Breast epithelium (tissue), 3 donors: ENCODE results near the gene OXA1L.

Experiments
- CTCF ChIP-seq, 3 donors: fragments of 450-650 bp; IDR thresholded peaks; one replicate each; pipeline ENCODE4 v1.5.1; 2016 to 2017; ENCODE audit warnings: antibody characterized with exemption in 3 of 3, mild to moderate bottlenecking in 3 of 3, moderate library complexity in 3 of 3
- POLR2A ChIP-seq: fragments of 450-650 bp; IDR thresholded peaks from one replicate; pipeline ENCODE4 v1.6.1; 2016; ENCODE audit warnings: antibody characterized with exemption, mild to moderate bottlenecking, moderate library complexity
- POLR2AphosphoS5 ChIP-seq, 3 donors: sonication (generic); formaldehyde crosslinking; IDR thresholded peaks; one replicate each; pipeline ENCODE4 v1.6.1; 2017; ENCODE audit warnings: antibody characterized with exemption in 3 of 3

DNA sequence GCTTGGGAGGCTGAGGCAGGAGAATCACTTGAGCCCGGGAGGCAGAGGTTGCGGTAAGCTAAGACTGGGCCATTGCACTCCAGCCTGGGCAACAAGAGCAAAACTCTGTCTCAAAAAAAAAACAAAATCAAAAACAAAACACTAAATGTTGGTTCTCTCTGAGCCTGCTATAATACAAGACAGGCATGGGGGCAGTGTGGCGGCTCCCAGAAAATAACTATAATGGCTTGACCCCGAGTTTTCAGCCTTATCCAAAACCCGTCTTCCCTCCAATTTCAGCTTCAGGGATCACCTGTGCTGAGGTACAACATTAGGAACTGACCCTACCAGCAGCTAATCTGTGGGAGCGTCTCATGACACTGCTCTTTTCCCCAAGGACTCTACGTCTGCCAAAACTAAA, 47.9 kb downstream of the OXA1L start:
- TF ChIP-seq CTCF (IDR thresholded peaks at IDR 0.05) (no peak), POLR2AphosphoS5 (IDR thresholded peaks at IDR 0.05) (no peak), POLR2A (no peak)
